Measurements from ENCODE around the gene VWC2L.

The VWC2L gene

GRCh38 chr2:214574084-214574781, 163.4 kb downstream of the VWC2L start:
- Histone ChIP-seq H3K9ac (ENCODE audit: low read depth, low read length) (no peak overlapping the region), H3K27me3 (ENCODE audit: control insufficient read depth, insufficient read depth, low read length) (no peaks in the 10 kb centered on the region), H3K36me3 (ENCODE audit: control insufficient read depth, insufficient read depth, low read length) (no peaks in the 10 kb centered on the region), H3K9me3 (ENCODE audit: control insufficient read depth, insufficient read depth, low read length) (no peaks in the 10 kb centered on the region), H3K4me3 (ENCODE audit: low read depth, low read length) (no peak overlapping the region), H3K4me1 (ENCODE audit: control insufficient read depth, insufficient read depth, low read length) (no peaks in the 10 kb centered on the region)

GRCh38 chr2:214575030-214575429, 164.2 kb downstream of the VWC2L start:
- no peaks in the 10 kb centered on the region for H3K4me1 ChIP-seq (ENCODE audit: control insufficient read depth, insufficient read depth, low read length)
- H3K9ac ChIP-seq (ENCODE audit: low read depth, low read length) = no peak overlapping the region
- no peaks in the 10 kb centered on the region for H3K9me3 ChIP-seq (ENCODE audit: control insufficient read depth, insufficient read depth, low read length)
- H3K4me3 ChIP-seq (ENCODE audit: low read depth, low read length) = no peak overlapping the region
- H3K27me3 ChIP-seq (ENCODE audit: control insufficient read depth, insufficient read depth, low read length) = no peaks in the 10 kb centered on the region
- H3K36me3 ChIP-seq (ENCODE audit: control insufficient read depth, insufficient read depth, low read length) = no peaks in the 10 kb centered on the region

- Histone ChIP-seq H3K4me3 (ENCODE audit: low read depth, low read length) (no peak overlapping the region), H3K36me3 (ENCODE audit: control insufficient read depth, insufficient read depth, low read length) (no peaks in the 10 kb centered on the region), H3K27me3 (ENCODE audit: control insufficient read depth, insufficient read depth, low read length) (no peaks in the 10 kb centered on the region), H3K9me3 (ENCODE audit: control insufficient read depth, insufficient read depth, low read length) (no peaks in the 10 kb centered on the region), H3K9ac (ENCODE audit: low read depth, low read length) (no peak overlapping the region), H3K4me1 (ENCODE audit: control insufficient read depth, insufficient read depth, low read length) (no peaks in the 10 kb centered on the region)
These were observed 164.6 kb downstream of the VWC2L start for GRCh38 chr2:214575465-214575864.

- Histone ChIP-seq H3K9ac (ENCODE audit: low read depth, low read length) (no peak overlapping the region), H3K4me3 (ENCODE audit: low read depth, low read length) (no peak overlapping the region), H3K36me3 (ENCODE audit: control insufficient read depth, insufficient read depth, low read length) (no peaks in the 10 kb centered on the region), H3K9me3 (ENCODE audit: control insufficient read depth, insufficient read depth, low read length) (no peaks in the 10 kb centered on the region), H3K27me3 (ENCODE audit: control insufficient read depth, insufficient read depth, low read length) (no peaks in the 10 kb centered on the region), H3K4me1 (ENCODE audit: control insufficient read depth, insufficient read depth, low read length) (no peaks in the 10 kb centered on the region)
These were observed 166.9 kb downstream of the VWC2L start for GRCh38 chr2:214577769-214578168.

- H3K9ac ChIP-seq (ENCODE audit: low read depth, low read length) = no peak overlapping the region
These were observed 167.6 kb downstream of the VWC2L start for GRCh38 chr2:214578442-214578841.

GRCh38 chr2:214579035-214579434, 168.2 kb downstream of the VWC2L start:
- Histone ChIP-seq H3K9ac (ENCODE audit: low read depth, low read length) (no peak overlapping the region), H3K36me3 (ENCODE audit: control insufficient read depth, insufficient read depth, low read length) (no peaks in the 10 kb centered on the region), H3K4me3 (ENCODE audit: low read depth, low read length) (no peak overlapping the region), H3K9me3 (ENCODE audit: control insufficient read depth, insufficient read depth, low read length) (no peaks in the 10 kb centered on the region), H3K4me1 (ENCODE audit: control insufficient read depth, insufficient read depth, low read length) (no peaks in the 10 kb centered on the region), H3K27me3 (ENCODE audit: control insufficient read depth, insufficient read depth, low read length) (no peaks in the 10 kb centered on the region)

More at GRCh38 chr2:214578442-214578841, 167.6 kb downstream of the VWC2L start:
- Histone ChIP-seq H3K4me1 (ENCODE audit: control insufficient read depth, insufficient read depth, low read length) (no peaks in the 10 kb centered on the region), H3K9me3 (ENCODE audit: control insufficient read depth, insufficient read depth, low read length) (no peaks in the 10 kb centered on the region), H3K36me3 (ENCODE audit: control insufficient read depth, insufficient read depth, low read length) (no peaks in the 10 kb centered on the region), H3K27me3 (ENCODE audit: control insufficient read depth, insufficient read depth, low read length) (no peaks in the 10 kb centered on the region), H3K4me3 (ENCODE audit: low read depth, low read length) (no peak overlapping the region)

- no peaks in the 10 kb centered on the region for H3K4me1 ChIP-seq (ENCODE audit: control insufficient read depth, insufficient read depth, low read length)
- H3K9ac ChIP-seq (ENCODE audit: low read depth, low read length) = no peak overlapping the region
- H3K36me3 ChIP-seq (ENCODE audit: control insufficient read depth, insufficient read depth, low read length) = no peaks in the 10 kb centered on the region
- no peak overlapping the region for H3K4me3 ChIP-seq (ENCODE audit: low read depth, low read length)
- H3K27me3 ChIP-seq (ENCODE audit: control insufficient read depth, insufficient read depth, low read length) = peaks cover 45% of the 10 kb centered on the region
- H3K9me3 ChIP-seq (ENCODE audit: control insufficient read depth, insufficient read depth, low read length) = no peaks in the 10 kb centered on the region
These were observed 176.6 kb downstream of the VWC2L start for GRCh38 chr2:214587442-214587841.

GRCh38 chr2:214591366-214591765, 180.5 kb downstream of the VWC2L start:
- H3K27me3 ChIP-seq (ENCODE audit: control insufficient read depth, insufficient read depth, low read length) = peaks cover 71% of the 10 kb centered on the region
- no peak overlapping the region for H3K4me3 ChIP-seq (ENCODE audit: low read depth, low read length)
- H3K9ac ChIP-seq (ENCODE audit: low read depth, low read length) = no peak overlapping the region
- H3K9me3 ChIP-seq (ENCODE audit: control insufficient read depth, insufficient read depth, low read length) = no peaks in the 10 kb centered on the region
- H3K36me3 ChIP-seq (ENCODE audit: control insufficient read depth, insufficient read depth, low read length) = no peaks in the 10 kb centered on the region
- no peaks in the 10 kb centered on the region for H3K4me1 ChIP-seq (ENCODE audit: control insufficient read depth, insufficient read depth, low read length)

GRCh38 chr2:214592011-214592410, 181.2 kb downstream of the VWC2L start:
- no peak overlapping the region for H3K9ac ChIP-seq (ENCODE audit: low read depth, low read length)
- H3K4me3 ChIP-seq (ENCODE audit: low read depth, low read length) = no peak overlapping the region
- H3K36me3 ChIP-seq (ENCODE audit: control insufficient read depth, insufficient read depth, low read length) = no peaks in the 10 kb centered on the region
- H3K9me3 ChIP-seq (ENCODE audit: control insufficient read depth, insufficient read depth, low read length) = no peaks in the 10 kb centered on the region
- H3K4me1 ChIP-seq (ENCODE audit: control insufficient read depth, insufficient read depth, low read length) = no peaks in the 10 kb centered on the region
- H3K27me3 ChIP-seq (ENCODE audit: control insufficient read depth, insufficient read depth, low read length) = peaks cover 77% of the 10 kb centered on the region

GRCh38 chr2:214593727-214594126, 182.9 kb downstream of the VWC2L start:
- Histone ChIP-seq H3K27me3 (ENCODE audit: control insufficient read depth, insufficient read depth, low read length) (peaks cover 81% of the 10 kb centered on the region), H3K36me3 (ENCODE audit: control insufficient read depth, insufficient read depth, low read length) (no peaks in the 10 kb centered on the region), H3K4me1 (ENCODE audit: control insufficient read depth, insufficient read depth, low read length) (no peaks in the 10 kb centered on the region), H3K4me3 (ENCODE audit: low read depth, low read length) (no peak overlapping the region), H3K9ac (ENCODE audit: low read depth, low read length) (no peak overlapping the region), H3K9me3 (ENCODE audit: control insufficient read depth, insufficient read depth, low read length) (no peaks in the 10 kb centered on the region)

GRCh38 chr2:214601852-214602633, 191.2 kb downstream of the VWC2L start:
- Histone ChIP-seq H3K9me3 (ENCODE audit: control insufficient read depth, insufficient read depth, low read length) (no peaks in the 10 kb centered on the region), H3K4me3 (ENCODE audit: low read depth, low read length) (no peak overlapping the region), H3K27me3 (ENCODE audit: control insufficient read depth, insufficient read depth, low read length) (peaks cover 22% of the 10 kb centered on the region), H3K9ac (ENCODE audit: low read depth, low read length) (no peak overlapping the region), H3K36me3 (ENCODE audit: control insufficient read depth, insufficient read depth, low read length) (no peaks in the 10 kb centered on the region), H3K4me1 (ENCODE audit: control insufficient read depth, insufficient read depth, low read length) (no peaks in the 10 kb centered on the region)

- Histone ChIP-seq H3K9me3 (ENCODE audit: control insufficient read depth, insufficient read depth, low read length) (no peaks in the 10 kb centered on the region), H3K4me3 (ENCODE audit: low read depth, low read length) (no peak overlapping the region), H3K9ac (ENCODE audit: low read depth, low read length) (no peak overlapping the region), H3K4me1 (ENCODE audit: control insufficient read depth, insufficient read depth, low read length) (no peaks in the 10 kb centered on the region), H3K36me3 (ENCODE audit: control insufficient read depth, insufficient read depth, low read length) (no peaks in the 10 kb centered on the region), H3K27me3 (ENCODE audit: control insufficient read depth, insufficient read depth, low read length) (peaks cover 3% of the 10 kb centered on the region)
These were observed 194.0 kb downstream of the VWC2L start for GRCh38 chr2:214604861-214605260.

Data from iPS-15b (cell line).